Body of pancreas (tissue), 4 donors: ENCODE measurements around the gene PRR14L.
"Not testable (repeated sequence)": the region's sequence is repeated elsewhere in the genome, so short reads cannot be mapped to it uniquely, and the experiment has no call there.

Source experiments
- POLR2A ChIP-seq, 3 donors: fragments of 450-650 bp; IDR thresholded peaks; one replicate each; pipeline ENCODE4 v1.6.1; 2016; ENCODE audit warnings: antibody characterized with exemption in 3 of 3, mild to moderate bottlenecking in 2 of 3
- TF ChIP-seq, protein P1 (sequence below), 7 experiments: fragments of 450-650 bp in 4 of 7; fragments of 200-600 bp in 3 of 7; sonication (generic) in 3 of 7; IDR thresholded peaks; one replicate each; pipeline ENCODE4 v1.5.1; 2016 to 2019; ENCODE audit warnings: antibody characterized with exemption in 7 of 7

GRCh38 chr22:31668849-31669248 is 81.1 kb downstream of the PRR14L start:
- TF ChIP-seq POLR2A (IDR thresholded peaks at IDR 0.05): not testable (repeated sequence)
- TF ChIP-seq, protein P1, sequence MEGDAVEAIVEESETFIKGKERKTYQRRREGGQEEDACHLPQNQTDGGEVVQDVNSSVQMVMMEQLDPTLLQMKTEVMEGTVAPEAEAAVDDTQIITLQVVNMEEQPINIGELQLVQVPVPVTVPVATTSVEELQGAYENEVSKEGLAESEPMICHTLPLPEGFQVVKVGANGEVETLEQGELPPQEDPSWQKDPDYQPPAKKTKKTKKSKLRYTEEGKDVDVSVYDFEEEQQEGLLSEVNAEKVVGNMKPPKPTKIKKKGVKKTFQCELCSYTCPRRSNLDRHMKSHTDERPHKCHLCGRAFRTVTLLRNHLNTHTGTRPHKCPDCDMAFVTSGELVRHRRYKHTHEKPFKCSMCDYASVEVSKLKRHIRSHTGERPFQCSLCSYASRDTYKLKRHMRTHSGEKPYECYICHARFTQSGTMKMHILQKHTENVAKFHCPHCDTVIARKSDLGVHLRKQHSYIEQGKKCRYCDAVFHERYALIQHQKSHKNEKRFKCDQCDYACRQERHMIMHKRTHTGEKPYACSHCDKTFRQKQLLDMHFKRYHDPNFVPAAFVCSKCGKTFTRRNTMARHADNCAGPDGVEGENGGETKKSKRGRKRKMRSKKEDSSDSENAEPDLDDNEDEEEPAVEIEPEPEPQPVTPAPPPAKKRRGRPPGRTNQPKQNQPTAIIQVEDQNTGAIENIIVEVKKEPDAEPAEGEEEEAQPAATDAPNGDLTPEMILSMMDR (IDR thresholded peaks at IDR 0.05): not testable (repeated sequence)
